ENCODE data around the gene SNED1. TPM values are rescaled to one million over a fixed set of nuclear protein-coding genes. Genes with fewer than 3 reads are reported as not detected.

The SNED1 gene
- total RNA-seq, 2 donors from 2014 or later, result 4.6 TPM

DNA sequence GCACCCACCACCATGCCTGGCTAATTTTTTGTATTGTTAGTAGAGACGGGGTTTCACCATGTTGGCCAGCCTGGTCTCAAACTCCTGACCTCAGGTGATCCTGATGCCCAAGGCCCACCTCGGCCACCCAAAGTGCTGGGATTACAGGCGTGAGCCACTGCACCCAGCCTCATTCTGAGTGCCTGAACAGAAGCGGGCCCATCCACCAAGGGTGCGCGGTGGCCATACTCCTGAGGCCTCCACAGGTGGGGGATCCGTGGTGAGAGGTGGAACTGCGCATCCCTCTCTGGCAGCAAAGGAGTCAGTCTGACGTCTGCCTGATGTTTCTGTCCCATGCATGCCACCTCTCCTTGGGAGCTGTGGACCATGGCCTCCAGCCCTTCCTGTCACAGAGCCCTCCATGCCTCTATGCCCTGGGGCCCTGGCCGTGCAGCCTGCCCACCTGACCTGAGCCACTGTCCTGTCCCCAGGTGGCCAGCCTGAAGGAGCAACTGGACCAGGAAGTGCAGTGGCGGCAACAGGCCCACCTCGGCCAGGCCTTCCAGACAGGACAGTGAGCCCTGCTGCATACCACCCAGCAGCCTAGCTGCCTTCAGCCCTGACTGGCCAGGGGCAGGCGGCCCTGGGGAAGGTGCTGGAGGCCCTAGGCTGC, 7.6 kb upstream of the SNED1 start:
- Histone ChIP-seq H3K4me1 (peaks cover 17% of the 10 kb centered on the region), H3K9ac (ENCODE audit: low read depth in 2 of 2, low read length in 2 of 2) (no peak overlapping the region), H3K27me3 (no peaks in the 10 kb centered on the region), H3K9me3 (no peaks in the 10 kb centered on the region), H3K4me3 (no peak overlapping the region), H3K27ac (no peak overlapping the region), H3K36me3 (no peaks in the 10 kb centered on the region)
- no peak for DNase-seq
- no peak for TF ChIP-seq CTCF (IDR thresholded peaks at IDR 0.05)
- intact Hi-C loops (cut with DNase I), result loop anchor here (2.0 kb wide), 1 partner anchor 140 kb away; no protein-coding TSS in a partner anchor

- Histone ChIP-seq H3K36me3 (no peaks in the 10 kb centered on the region), H3K27ac (peak overlapping the region; percentile 13), H3K27me3 (no peaks in the 10 kb centered on the region), H3K9ac (ENCODE audit: low read depth in 2 of 2, low read length in 2 of 2) (no peak overlapping the region), H3K4me3 (no peak overlapping the region), H3K9me3 (no peaks in the 10 kb centered on the region), H3K4me1 (peaks cover 17% of the 10 kb centered on the region)
- TF ChIP-seq CTCF (IDR thresholded peaks at IDR 0.05), result no peak
- peak; percentile 63 for DNase-seq
- intact Hi-C loops (cut with DNase I), result loop anchor here (2.0 kb wide), 1 partner anchor 141 kb away; no protein-coding TSS in a partner anchor
Measured at GRCh38 chr2:240991378-240992263, 6.8 kb upstream of the SNED1 start.

GRCh38 chr2:240992572-240993291, 5.7 kb upstream of the SNED1 start:
- intact Hi-C loops (cut with DNase I), result no loop called here
- H3K4me1 ChIP-seq, result peaks cover 6% of the 10 kb centered on the region
- H3K9me3 ChIP-seq, result no peaks in the 10 kb centered on the region
- H3K4me3 ChIP-seq, result no peak overlapping the region
- H3K9ac ChIP-seq (ENCODE audit: low read depth in 2 of 2, low read length in 2 of 2), result no peak overlapping the region
- H3K27ac ChIP-seq, result no peak overlapping the region
- no peak for TF ChIP-seq CTCF (IDR thresholded peaks at IDR 0.05)
- no peaks in the 10 kb centered on the region for H3K36me3 ChIP-seq
- H3K27me3 ChIP-seq, result no peaks in the 10 kb centered on the region
- no peak for DNase-seq

DNA sequence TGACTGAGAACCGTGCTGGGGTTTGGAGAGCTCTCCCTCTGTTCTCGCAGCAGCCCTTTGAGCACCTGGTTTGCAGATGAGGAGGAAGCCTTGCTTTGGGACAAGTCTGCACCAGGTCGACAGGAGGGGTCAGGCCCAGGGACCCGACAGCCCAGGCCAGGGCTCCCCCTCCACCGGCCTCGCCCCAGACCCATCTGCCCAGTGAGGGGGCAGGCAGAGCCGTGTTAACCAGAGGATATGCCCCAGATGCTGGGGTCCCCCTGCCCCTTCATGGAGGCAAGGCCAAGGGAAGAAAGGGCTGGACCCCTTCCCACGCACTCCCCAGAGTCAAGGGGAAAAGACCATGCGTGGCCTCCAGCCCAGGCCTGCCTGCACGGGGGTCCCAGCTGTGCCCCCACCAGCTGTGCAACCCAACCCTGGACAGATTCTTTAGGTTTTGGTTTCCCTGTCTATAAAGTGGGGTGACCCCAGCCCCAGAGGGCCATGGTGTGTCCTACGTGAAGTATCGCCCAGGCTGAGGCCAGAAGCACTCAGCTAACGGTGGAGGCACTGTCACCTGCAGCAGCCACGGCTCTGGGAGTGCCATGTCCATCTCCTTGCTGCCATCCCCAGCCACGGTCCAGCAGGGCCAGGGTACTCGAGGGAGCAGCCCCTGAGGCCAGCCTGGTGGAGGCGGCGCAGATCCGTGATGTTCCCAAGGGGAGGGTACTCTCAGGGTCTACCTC, 4.8 kb upstream of the SNED1 start:
- H3K9ac ChIP-seq (ENCODE audit: low read depth in 2 of 2, low read length in 2 of 2), result no peak overlapping the region
- no peak overlapping the region for H3K27ac ChIP-seq
- H3K27me3 ChIP-seq, result no peaks in the 10 kb centered on the region
- H3K4me3 ChIP-seq, result no peak overlapping the region
- peaks cover 4% of the 10 kb centered on the region for H3K4me1 ChIP-seq
- no peaks in the 10 kb centered on the region for H3K36me3 ChIP-seq
- TF ChIP-seq CTCF (IDR thresholded peaks at IDR 0.05), result no peak
- no peaks in the 10 kb centered on the region for H3K9me3 ChIP-seq
- no peak for DNase-seq
- intact Hi-C loops (cut with DNase I), result no loop called here
